Transverse colon (tissue), 4 donors: ENCODE measurements around the gene CPM.

ENCODE experiments used
- EP300 ChIP-seq: sonication (generic); formaldehyde crosslinking; IDR thresholded peaks from one replicate; pipeline ENCODE4 v1.6.1; 2017; ENCODE audit warnings: antibody characterized with exemption, low read depth
- POLR2A ChIP-seq: fragments of 450-650 bp; IDR thresholded peaks from one replicate; pipeline ENCODE4 v1.6.1; 2016; ENCODE audit warnings: antibody characterized with exemption, mild to moderate bottlenecking, moderate library complexity
- POLR2AphosphoS5 ChIP-seq, 3 donors: sonication (generic); formaldehyde crosslinking; IDR thresholded peaks; one replicate each; pipeline ENCODE4 v1.6.1; 2016; ENCODE audit warnings: antibody characterized with exemption in 3 of 3
- TF ChIP-seq, protein P1 (sequence below), 5 experiments: fragments of 200-600 bp in 3 of 5; fragments of 450-650 bp in 2 of 5; sonication (generic) in 3 of 5; IDR thresholded peaks; 1 replicate in 2 of 5; 2 replicates in 3 of 5; pipeline ENCODE4 v1.5.1; 2016 to 2017; ENCODE audit warnings: antibody characterized with exemption in 5 of 5, inconsistent platforms in 3 of 5, mild to moderate bottlenecking in 2 of 5, moderate library complexity in 1 of 5

DNA sequence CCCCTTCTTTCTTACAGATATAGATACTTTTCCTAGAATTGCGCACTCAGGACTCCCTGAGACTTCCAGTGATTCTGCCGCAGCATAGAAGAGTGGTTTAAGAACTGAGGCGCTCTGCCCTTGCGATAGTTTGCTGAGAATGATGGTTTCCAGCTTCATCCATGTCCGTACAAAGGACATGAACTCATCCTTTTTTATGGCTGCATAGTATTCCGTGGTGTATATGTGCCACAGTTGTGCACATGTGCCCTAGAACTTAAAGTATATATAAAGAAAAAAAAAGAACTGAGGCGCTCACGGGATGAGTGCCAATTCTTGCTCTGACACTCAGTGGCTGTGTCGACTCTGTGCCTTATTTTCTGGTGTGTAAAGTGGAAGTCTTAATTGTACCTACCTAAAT is 1.4 kb upstream of the CPM start:
- TF ChIP-seq EP300 (no peak), POLR2A (no peak), POLR2AphosphoS5 (IDR thresholded peaks at IDR 0.05) (no peak)
- TF ChIP-seq, protein P1, sequence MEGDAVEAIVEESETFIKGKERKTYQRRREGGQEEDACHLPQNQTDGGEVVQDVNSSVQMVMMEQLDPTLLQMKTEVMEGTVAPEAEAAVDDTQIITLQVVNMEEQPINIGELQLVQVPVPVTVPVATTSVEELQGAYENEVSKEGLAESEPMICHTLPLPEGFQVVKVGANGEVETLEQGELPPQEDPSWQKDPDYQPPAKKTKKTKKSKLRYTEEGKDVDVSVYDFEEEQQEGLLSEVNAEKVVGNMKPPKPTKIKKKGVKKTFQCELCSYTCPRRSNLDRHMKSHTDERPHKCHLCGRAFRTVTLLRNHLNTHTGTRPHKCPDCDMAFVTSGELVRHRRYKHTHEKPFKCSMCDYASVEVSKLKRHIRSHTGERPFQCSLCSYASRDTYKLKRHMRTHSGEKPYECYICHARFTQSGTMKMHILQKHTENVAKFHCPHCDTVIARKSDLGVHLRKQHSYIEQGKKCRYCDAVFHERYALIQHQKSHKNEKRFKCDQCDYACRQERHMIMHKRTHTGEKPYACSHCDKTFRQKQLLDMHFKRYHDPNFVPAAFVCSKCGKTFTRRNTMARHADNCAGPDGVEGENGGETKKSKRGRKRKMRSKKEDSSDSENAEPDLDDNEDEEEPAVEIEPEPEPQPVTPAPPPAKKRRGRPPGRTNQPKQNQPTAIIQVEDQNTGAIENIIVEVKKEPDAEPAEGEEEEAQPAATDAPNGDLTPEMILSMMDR (IDR thresholded peaks at IDR 0.05): no peak
